Measurements from ENCODE around the gene EXOC8.
"Not testable (repeated sequence)": the region's sequence is repeated elsewhere in the genome, so short reads cannot be mapped to it uniquely, and the experiment has no call there.

The EXOC8 gene

GRCh38 chr1:231353086-231353485 lies 15.4 kb upstream of the EXOC8 start:
- H3K27ac ChIP-seq = no peak overlapping the region

DNA sequence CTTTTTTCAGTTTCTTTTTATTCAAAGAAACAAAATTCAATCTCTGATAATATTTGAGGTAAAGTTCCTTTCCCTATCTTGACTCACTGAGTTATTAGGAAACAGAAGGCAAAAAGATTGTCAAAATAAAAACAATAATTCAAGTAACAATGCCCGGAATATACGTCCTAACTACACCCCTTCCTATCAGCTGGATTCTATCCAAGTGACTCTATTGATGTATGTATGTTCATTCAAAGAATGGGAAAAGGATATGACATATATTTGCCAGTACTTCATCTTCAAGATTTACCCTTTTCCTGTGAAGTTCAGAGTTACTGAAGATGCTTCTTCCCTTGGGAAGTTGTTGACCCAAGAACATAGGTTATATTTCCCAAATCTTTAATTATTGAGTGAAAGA lies 14.2 kb upstream of the EXOC8 start:
- no peak for TF ChIP-seq CTCF (IDR thresholded peaks at IDR 0.05)
- no peak for TF ChIP-seq ZFX (IDR thresholded peaks at IDR 0.05; ENCODE audit: borderline replicate concordance)
- no peak overlapping the region for H3K27ac ChIP-seq

More at GRCh38 chr1:231353086-231353485, 15.4 kb upstream of the EXOC8 start:
- TF ChIP-seq CTCF (IDR thresholded peaks at IDR 0.05) = no peak
- no peak for TF ChIP-seq ZFX (IDR thresholded peaks at IDR 0.05; ENCODE audit: borderline replicate concordance)

DNA sequence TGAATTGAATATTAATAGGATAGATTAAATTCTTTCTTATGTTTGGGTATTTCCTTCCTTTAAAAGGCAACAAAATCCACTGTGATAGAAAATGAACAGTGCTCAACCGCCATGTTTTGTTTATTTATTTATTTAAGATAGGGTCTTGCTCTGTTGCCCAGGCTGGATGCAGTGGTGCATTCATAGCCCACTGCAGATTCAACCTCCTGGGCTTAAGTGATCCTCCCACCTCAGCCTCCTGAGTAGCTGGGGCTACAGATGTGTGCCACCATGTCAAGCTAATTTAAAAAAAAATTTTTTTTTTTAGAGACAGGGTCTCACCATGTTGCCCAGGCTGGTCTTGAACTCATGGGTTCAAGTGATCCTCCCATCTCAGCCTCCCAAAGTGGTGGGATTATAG lies 11.2 kb upstream of the EXOC8 start:
- H3K27ac ChIP-seq = not testable (repeated sequence)

DNA sequence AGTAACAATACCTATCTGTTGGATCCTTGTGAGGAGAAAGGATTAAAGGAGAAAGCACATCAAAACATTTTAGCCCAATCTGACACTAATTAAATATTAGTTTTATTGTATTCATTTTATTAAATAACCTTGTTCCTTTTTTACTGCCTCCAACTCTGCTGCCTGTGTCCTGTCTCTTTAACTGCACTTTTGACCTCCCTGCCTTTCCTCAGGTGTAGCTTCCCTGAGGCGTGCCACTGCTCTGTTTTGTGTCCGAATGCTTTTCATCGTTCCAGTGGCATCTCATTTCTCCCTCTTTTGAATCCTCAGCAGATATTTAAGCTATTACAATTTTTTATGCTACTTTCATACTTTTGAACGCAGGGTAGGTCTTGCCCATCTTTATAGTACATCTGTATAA lies 10.8 kb upstream of the EXOC8 start:
- no peak for TF ChIP-seq CTCF (IDR thresholded peaks at IDR 0.05)
- no peak for TF ChIP-seq ZFX (IDR thresholded peaks at IDR 0.05; ENCODE audit: borderline replicate concordance)
- no peak overlapping the region for H3K27ac ChIP-seq

DNA sequence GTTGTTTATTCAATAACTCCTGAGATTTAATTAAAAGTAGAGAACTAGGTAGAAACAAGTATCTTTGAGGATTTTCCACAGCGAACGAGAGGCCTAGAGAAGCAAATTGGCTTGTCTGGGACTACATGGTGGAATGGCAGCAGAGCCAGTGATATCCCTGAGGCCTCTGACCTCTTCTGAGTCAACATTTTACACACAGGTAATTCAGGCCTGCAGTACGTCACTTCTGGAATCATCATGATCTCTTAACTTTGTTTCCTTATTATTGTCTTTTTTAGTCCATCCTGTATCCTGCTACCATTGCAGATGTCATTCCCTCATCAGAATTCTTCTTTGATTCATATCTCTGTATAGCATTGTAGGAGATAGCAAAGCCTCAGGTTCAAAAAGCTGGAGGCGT lies 10.3 kb upstream of the EXOC8 start:
- TF ChIP-seq ZFX (IDR thresholded peaks at IDR 0.05; ENCODE audit: borderline replicate concordance) (no peak), CTCF (IDR thresholded peaks at IDR 0.05) (no peak)

GRCh38 chr1:231340328-231341013 lies 2.8 kb upstream of the EXOC8 start:
- no peak overlapping the region for H3K27ac ChIP-seq
- TF ChIP-seq ZFX (IDR thresholded peaks at IDR 0.05; ENCODE audit: borderline replicate concordance) (no peak), CTCF (IDR thresholded peaks at IDR 0.05) (no peak)

More for the DNA sequence above, 10.3 kb upstream of the EXOC8 start:
- no peak overlapping the region for H3K27ac ChIP-seq

DNA sequence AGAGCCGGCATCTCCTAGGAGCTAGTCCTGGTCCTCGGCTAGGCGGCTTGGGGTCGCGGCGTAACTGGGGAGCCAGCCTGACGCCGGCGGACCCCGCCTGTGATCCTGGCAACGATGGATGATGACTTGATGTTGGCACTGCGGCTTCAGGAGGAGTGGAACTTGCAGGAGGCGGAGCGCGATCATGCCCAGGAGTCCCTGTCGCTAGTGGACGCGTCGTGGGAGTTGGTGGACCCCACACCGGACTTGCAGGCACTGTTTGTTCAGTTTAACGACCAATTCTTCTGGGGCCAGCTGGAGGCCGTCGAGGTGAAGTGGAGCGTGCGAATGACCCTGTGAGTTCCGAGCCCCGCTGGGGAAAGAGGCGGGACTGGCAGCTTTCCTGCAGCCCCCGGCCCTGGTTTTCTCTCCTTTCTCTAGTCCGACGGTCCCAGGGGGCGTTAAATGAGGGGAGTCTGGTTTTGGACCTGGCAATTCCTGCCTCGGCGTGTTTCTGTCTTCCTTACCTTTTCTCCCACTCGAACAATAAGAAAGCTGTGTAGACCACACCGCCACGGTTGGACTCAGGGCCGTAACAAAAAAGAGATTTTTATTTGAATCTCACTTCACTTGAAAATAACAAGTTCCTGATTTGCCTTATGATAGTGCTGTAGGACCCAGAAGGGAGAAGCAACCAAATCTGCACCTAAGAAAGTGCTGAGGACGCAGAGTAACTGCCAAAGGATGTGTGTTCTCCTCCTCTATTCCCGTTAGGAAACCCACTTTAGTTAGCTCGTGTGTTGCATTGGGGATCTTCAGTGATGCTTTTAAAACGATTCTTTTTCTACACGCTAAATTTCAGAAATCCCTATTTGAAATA lies 847 bp upstream of the EXOC8 start, which contains the start of gene SPRTN:
Gene SPRTN, plus strand, starts transcription at position 24 of the 859 bp plus-strand sequence. Its CDS starts 91 bp downstream, at position 115.
- H3K27ac ChIP-seq = peak within 1 kb of the TSS; percentile 92
- TF ChIP-seq CTCF (IDR thresholded peaks at IDR 0.05) (no peak), ZFX (IDR thresholded peaks at IDR 0.05; ENCODE audit: borderline replicate concordance) (no peak)

Measured in 22Rv1 (cell line).